GM19455 (cell line): Measurements from ENCODE around the gene GPRIN1.

Experiments
- ATAC-seq: cut with Tn5 transposase; IDR thresholded peaks from one replicate; pipeline ENCODE4 v1.9.1; 2021; ENCODE audit not compliant: unreplicated experiment

The GPRIN1 gene

DNA sequence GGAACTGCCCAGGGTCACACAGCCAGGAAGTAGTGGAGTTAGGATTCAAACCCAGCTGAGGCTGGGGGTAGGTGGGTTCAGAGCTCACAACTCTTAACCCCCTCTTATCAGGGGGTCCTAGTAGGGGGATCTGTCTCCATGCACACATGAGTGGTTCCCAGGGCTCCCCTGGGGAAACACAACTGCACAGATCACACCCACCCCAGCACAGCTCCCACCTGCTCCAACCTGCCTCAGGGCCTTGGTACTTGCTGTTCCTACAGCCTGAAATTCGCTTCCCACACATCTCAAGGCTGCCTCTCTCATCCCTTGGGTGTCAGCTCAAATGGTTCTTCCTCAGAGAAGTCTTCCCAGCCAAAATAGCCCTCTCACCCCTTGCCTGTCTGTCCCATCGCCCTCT, 15.6 kb upstream of the GPRIN1 start:
- no peak for ATAC-seq

DNA sequence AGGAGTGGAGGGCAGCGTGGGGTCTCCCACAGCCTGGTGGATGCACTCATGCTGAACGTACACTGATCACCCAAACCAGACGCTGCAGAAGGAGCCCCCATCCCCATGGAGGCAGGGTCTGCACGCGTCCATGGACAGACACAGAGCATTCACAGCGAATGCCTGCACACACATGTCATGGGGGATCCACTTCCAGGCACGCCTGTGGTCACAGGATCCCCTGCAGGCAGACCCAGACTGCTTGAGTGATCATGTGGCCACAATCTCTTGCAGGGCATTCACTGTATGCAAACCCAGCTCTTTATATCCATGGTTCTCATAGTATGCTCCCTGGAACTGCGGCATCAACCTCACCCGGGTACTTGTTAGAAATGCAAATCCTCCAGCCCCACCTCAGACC, 15.0 kb upstream of the GPRIN1 start:
- ATAC-seq: no peak

DNA sequence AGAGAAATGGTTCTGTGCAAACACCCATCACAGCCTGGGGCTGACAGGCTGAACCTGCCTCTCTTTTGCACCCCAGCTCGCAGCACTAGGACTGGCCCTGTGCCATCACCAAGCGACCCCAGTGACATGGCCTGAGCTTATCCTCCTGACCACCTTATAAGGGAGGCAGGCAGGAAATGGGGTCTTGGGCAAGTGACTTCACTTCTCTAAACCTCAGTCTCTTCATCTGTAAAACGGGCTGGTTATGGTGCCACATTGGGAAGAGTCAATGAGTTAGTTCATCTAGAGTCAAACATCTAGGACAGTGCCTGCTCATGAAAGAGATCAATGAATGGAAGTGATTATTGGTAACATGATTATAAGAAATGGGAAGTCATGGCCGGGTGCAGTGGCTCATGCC, 14.2 kb upstream of the GPRIN1 start:
- ATAC-seq: no peak

DNA sequence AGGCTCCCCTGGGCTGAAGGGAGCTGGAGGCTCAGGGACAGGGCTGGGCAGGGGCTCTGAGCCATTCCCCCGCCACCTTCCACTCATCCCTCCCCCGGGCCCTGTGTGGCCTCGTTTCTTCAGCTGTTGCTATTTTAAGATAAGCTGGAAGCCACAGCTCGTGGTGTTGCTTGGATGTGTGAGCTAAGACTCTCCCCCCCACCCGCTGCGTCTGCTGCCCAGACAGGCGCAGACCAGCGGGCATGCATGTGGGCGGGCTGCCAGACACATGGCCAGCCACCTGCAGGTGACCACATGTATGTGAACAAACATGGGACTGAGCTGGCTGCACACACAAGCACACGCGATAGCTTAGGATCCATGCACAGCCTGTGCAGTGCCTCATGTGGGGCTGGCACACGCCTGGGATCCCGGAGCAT, 11.7 kb upstream of the GPRIN1 start:
- no peak for ATAC-seq

DNA sequence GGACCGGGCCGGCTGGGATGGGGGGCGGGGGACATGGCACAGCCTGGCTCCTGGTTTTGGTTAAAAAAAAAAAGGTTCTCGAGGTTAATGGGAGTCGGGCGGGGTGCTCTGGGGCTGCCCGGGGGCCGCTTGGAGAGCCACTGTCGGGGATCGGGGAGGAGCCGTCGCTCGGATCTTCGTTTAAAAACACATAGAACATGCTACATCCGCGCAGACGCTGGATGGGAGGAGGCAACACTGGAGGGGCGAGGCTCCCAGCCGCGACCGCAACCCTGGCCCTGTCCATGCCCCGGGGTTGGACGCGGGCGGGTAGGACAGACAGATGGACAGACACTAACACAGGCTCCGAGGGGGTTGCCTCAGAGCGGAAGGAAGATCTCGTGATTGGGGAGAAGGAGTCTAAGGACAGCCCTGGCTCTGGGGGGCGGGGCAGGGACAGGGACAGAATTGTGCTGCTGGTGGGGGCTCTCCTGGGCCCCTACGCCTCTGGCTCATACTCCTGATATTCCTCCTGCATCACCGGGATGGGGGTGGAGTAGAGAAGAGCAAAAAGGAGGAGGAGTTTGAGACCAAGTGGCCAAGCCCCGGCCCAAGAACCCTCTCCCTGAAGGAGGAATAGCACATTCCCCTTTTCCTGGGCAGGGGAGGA, 10.5 kb upstream of the GPRIN1 start:
- ATAC-seq: no peak

DNA sequence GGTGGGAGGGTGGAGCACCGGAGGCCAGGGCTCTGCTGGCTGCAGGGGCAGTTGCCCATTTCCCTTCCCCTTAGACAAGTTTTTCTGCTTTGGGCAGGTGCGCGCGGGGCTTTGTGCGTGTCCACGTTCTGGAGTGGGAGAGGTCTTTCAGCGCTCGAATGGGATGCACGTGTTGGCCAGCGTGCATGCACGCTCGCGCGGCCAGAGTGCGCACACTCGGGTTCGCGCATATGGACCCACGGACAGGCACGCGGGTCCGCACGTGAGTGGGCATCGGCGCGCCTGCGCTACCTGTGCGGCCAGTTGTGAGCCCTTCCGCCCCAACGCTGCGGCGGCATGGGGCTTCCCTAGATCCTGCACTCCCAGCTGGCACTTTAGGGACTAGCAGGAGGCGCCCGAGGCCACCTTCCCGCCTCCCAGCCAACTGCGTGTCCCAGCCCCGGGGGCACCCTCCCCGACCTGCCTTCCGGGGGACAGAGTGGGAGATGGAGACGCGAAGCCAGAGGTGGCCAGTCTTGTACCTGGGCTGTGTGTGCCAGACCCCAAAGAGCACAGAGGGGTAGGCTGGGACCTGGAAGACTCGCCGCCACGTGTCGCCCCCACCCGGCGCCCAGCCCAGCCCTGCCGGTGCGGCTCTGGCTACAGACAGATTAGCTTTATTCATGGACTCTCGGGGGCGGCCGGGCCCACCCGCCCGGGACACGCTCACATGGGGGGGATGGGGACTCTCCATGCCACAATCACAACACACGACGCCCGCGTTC, 9.8 kb upstream of the GPRIN1 start:
- ATAC-seq: no peak

DNA sequence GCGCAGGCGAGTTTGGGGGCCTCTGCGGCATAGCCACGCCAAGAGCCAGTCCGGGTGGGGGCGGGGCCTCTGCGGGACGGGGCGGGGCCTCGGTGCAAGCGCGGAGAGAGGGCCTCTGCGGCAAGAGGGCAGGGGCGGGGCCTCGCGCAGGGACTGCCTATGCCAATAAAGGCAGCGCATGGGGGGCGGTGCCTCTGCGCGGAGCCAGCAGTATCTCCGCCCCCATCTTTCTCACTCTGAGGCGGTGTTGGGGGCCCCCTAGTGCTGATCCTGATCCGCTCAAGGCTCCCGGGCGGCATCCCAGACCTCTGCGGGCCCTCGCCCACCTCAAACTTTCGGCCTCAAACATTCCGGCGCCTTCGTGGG, 9.2 kb upstream of the GPRIN1 start:
- no peak for ATAC-seq

DNA sequence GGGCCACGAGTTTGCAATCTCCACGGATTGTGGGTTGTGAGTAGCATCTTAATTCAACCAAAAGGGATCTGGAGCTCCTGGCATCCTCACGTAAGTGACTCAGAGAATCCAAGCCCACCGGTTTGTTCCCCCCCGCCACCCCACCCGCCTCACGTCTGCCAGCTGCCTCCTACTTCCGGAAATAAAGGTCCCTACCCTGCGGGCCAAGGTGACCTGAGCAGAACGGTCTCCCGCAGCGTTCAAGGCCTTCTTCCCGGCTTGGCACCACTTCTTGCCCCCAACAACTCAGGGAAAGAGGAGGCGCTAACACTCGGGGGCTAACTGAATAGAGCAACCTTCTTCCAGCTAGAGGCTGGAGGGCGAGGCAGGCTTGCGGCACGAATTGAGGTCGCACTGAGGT, 8.8 kb upstream of the GPRIN1 start:
- no peak for ATAC-seq

DNA sequence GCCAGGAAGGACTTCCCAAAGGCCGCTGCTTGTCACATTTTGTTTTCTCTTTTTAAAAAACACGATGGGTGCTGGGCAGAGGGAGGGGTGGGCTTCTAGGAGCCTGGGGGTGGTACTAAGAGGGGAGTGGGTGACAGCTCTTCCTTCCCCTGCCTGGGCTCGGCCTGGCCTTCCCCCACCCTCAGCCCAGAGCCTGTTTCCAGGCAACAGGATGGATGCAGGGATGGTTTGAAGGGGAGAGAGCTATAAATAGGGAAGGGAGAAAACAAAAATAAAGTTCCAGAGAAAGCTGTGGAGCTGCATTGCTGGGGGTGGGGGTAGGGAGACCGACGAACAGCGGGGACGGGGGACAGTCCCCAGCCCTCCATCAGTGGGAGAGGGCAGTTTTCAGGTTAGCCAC, 6.6 kb upstream of the GPRIN1 start:
- no peak for ATAC-seq

DNA sequence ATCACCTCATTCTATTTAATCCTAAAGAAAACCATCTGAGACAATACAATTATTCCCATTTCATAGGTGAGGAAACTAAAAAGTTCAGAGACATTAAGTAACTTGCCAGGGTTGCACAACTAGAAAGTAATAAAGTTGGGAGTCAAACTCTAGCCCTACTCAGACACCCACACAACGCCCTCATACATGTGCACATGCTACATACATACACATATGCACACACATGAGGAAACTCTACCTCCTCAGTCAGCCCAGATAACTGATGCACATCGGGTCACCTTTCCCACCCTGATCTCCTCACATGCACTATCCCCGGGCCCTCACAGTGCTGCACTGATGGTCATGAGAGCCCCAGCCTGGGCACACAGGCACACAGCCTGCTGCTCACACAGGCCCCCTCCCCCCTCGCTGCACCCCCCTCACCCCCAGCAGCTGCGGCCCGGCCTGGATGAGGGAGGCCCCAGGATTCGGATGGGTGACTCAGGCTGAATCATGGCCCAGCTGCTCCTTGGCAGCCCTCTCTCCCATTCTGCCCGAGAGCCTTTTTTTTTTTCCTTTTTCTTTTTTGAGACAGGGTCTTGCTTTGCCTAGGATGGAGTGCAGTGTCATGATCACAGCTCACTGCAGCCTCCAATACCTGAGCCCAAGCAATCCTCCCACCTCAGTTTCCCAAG, 5.0 kb upstream of the GPRIN1 start:
- no peak for ATAC-seq

DNA sequence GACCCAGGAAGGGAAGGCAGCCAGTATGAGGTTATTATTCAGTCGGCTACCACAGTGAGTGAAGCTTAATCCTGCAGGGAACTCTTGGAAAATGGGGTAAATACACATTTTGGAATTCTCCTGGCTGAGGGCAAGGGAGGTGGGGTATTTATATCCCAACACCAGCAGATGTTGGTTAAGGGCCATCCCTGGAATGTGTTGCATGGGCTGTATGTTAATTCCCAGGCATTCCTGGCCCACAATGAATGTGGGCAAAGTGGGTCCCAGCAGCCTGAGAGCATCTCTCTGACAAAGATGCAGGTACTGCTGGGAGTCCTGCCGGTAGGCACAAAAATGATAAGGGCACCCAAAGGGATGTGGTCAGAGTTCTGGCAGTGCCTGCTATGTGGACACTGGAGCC, 2.9 kb upstream of the GPRIN1 start:
- no peak for ATAC-seq

DNA sequence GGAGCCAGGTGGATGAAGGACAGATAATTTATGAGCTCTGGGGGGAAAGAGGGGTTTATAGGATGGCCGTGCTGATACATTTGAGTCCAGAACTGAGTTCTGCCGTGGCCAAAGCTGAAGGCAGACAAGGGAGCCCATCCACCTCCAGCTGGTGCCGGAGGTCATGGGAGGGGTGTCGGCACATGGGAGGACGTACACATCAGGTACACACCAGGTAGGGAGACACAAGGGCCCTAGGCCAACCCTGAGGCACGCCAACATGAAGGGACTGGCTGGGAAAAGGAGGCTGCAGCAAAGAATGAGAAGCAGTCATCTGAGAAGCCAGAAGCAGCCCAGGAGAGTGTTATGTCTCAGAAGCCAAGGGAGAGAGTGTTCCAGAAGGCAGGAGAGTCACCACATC, 2.1 kb upstream of the GPRIN1 start:
- ATAC-seq: no peak

DNA sequence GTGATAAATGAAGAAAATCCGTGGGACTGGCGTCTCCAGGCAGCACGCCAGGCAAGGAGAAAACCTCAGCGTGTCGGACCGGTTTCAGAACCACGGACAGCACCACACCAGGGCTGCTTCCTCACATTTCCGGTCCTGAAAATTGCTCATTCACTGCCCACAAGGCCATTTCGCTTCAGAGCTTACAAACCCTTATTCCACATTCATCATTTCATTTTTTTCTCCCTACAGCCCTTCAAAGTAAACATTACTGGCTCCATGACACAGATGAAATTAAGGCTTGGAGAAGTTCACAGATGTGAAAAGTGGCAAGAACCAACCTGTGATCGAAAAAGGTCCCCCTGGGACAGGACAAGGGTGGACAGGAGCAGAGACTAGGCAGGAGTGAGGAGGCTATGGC, 1.5 kb upstream of the GPRIN1 start:
- ATAC-seq: no peak

DNA sequence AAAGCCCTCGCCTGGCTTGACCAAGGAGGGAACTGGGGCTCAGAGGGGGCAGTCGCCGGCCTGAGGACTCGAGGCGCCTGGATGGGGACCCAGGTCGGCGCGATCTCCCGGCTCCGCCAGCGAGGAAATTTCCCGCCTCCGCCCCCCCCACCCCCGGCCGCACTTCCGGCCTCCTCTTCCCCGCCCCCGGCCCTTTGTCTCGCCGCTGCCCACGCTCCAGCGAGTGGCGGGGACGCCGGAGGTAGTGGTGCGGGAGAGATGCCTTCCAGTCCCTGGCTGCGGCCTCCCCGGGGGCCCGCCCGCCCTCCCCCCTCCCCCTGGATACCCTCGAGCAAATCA, 448 bp upstream of the GPRIN1 start:
- peak; percentile 9 for ATAC-seq

DNA sequence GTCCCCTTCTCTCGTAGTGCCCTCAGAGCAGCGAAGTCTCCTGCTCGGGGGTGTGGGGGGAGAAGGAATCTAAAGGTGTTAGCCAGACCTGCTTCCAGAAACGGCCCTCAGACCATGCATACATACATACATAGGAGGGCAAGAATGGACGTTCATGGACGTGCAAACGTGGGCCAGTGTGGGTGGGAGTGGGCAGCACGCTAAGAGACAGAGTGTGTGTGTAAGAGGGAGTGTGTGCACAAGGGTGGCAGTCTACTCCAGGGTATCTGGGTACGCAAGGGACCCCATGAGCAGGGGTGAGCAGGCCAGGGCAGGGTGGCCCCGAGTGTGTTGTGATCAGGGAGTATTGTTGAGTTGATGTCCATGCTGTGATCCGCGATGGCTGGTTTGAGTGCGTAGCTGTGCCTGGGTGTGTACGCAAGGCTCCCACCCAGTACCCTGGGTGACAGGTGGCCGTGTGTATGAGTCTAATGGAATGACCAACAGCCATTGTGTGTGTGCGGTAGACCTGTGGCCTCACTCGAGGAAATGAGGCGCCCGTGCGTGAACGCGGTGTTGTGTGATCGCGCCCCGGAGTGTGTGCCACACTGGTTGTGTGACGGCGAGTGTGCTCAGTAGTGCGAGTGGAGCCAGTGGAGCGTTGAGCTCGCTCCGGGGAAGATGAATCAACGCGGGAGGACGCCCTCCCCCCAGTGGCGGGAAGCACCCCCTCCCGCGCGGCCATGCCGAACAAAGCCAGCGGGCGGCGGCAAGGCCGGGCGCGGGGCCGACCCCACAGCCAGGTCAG, 826 bp downstream of the GPRIN1 start:
- peak; percentile 16 for ATAC-seq

DNA sequence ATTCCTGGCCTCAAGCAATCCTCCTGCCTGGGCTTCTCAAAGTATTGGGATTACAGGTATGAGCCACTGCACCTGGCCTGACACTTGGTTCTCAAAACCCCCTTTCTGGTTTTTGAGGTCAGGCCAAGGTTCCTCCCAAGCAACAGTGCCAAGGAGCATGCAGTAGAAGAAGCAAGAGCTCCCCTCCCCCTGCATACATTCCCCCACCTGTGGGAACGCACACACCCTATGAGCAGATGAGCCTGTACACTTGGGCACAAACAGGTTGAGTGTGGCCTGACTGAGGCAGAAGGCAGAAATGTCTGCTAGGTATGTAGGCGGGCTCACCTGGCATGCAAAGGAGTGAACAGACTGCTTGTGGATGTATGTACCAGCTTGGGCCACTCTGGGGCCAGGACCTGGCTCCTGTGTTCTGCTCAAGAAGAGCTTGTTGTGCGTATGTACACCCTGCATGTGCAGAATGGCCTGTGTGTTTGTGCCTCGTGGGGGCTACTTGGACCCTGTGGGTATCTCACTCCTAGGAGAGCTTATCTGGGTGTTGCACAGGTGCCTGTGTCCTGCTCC, 1.7 kb downstream of the GPRIN1 start:
- ATAC-seq: no peak

DNA sequence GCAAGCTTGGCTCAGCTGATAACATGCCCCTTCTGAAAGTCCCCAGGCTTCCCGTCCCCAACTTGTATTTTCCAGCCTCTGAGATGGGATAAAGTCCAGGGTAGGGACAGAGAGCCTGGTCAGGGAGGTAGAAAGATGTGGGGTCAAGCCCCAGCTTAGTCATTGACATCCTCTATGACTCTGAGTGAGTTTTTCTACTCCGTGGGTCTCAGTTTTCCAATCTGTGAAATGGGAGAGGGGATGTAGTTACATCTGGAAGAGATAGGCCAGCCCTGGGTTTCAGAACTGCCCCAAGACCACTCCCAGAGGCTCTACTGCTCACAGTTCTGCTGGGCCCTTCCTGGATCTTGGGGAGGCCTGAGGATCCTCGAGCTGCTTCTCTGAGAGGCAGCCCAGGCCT, 3.1 kb downstream of the GPRIN1 start:
- ATAC-seq: no peak

DNA sequence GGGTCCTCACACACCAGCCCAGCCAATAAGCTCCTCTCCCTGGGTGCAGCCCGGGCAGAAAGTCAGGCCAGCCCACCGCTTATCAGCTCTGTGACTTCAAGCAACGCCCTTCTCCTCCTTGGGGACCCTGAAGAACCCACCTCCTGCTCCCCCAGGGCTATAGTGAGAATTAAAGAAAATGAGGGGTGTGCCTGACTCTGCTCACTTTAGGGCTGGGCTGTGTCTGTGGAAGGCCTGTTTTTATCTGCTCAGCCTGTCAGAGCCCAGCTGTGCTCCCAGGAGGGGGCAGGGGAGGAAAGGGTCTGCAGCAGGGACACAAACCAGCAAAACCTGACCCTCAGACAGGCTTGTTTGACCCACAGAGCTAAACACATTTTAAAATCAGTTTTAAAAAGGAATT, 3.9 kb downstream of the GPRIN1 start:
- ATAC-seq: no peak

DNA sequence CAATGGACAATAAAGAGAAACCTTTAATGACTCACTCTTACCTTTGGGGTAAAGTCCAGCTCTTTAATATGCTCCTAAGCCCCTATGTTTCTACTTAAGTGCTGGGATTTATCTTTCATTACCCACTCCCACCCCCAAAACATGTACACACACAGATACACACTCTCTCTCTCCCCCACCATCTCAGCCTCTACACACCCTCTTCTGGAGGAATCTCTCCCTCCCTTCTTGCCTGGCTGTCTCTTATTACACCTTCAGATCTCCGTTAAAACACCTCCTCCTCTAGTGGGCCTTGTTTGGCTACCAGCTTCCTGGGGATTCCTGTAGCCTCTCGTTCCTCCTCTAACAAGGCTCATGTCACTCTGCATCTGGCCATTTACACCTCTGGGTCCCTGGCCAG, 6.9 kb downstream of the GPRIN1 start:
- no peak for ATAC-seq

DNA sequence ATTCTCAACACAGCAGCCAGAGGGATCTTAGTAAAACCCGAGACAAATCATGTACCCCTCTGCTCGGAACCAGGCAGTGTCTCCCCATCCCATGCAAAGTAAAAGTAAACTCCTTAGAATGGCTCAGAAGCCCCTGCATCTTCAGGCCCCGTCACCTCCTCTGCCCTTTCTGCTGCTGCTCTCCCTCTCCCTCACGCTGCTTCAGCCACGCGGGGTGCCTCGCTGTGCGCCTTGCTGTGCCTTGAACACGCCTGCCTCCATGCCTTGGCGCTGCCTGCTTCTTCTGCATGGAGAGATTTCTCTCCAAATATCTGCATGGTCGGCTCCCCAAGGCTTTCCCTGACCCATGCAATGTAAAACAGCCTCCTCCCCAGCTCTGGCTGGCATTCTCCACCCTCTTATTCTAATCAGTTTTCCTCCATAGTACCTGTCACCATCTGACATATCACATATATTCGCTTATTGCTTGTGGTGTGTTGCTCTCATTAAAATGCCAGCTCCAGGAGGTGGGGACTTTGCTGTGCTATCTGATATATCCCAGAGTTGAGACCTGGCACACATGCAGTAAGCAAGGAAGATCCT, 8.0 kb downstream of the GPRIN1 start:
- ATAC-seq: no peak
